HG02981 (cell line): ENCODE results near the gene MIEF1.

Experiments used
- ATAC-seq: cut with Tn5 transposase; IDR thresholded peaks from one replicate; pipeline ENCODE4 v1.9.1; 2021; ENCODE audit warnings: mild to moderate bottlenecking, moderate library complexity; ENCODE audit not compliant: unreplicated experiment

Gene MIEF1

DNA sequence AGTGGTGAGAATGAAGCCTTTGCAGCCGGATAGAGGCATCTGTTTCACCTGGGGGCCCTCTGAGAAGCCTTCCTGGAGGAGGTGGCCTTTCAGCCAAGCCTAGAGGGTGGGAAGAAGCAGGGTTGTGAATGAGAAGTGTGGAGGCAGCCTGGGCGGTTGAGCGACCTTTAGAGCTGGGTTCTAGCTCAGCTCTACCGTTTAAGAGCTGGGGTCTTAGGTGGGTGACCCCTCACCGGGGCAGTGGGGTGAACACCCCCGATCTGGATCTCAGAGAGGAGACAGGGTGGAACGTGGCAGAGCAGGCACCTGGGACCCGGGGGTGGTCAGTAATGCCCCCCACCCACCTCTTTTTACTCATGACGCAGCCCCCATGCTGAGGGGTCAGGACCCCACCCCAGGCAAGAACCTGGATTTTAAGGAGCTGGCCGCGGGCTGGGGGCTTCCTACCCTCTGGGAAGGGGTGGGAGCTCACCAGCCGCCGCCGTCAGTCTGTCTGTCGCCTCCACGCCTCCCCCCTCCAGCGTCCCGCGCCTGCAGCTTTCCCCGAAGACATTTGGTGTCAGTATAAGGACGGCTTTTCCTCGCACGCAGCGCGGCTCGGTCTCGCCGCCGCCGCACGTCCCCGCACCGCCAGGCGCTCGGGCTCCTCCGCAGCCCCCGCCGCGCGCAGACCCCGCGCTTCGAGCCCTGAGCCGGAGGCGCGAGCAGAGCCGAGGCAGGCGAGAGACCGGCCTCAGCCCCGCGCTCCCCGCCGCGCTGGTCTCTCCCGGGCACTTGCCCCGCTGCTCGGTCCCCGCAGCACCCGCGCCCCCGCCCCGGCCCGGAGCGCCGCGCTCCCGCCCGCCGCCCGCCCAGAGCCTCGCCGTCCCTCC is 55.1 kb downstream of the MIEF1 start:
- ATAC-seq: no peak

DNA sequence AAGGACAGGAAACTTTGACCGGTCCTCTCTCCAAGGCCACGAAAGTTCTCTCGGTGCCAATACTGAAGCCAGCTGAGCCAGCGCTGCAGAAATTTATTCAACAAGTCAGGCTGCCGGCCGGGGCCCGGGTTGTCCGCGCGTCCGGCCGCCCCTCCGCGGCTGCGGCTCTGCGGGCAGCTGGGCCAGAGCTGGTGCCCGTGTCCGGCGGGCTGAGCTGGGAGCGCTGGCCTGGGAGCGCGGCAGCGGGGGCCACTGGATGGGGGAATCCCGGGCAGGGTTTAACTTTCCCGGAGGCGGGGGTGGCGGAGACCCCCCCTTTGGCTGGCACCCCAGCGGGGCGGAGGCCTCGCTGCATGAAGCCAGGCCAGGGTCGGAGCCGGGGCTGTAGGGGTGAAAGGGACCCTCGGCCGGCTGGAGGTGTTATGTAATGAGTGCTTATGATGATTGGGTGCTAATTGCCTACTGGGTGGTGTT is 56.2 kb downstream of the MIEF1 start:
- no peak for ATAC-seq

GRCh38 chr22:39558950-39559349 is 56.9 kb downstream of the MIEF1 start:
- ATAC-seq: no peak

- no peak for ATAC-seq
Measured at GRCh38 chr22:39559456-39560105, 57.5 kb downstream of the MIEF1 start.

DNA sequence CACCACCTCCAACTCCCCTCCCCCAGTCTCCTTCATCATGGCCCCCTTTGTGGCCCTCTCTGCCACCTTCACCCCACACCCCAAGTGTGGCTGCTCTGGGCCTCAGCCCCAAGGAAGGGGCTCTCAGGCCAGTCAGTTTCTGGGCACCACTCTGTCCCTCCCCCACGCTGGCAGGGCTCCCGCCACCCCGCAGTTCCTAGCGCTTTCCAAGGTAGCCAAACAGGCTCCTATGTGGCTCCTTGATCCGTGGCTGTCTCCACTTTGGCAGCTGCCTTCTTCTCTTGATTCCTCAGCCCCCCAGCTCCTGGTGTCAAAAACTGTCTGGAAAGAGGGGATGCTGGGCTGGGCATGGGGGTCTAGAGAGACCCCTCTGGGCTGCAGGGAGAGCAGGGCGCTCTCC is 58.0 kb downstream of the MIEF1 start:
- ATAC-seq: no peak

GRCh38 chr22:39562839-39563489 is 60.9 kb downstream of the MIEF1 start:
- ATAC-seq: no peak

DNA sequence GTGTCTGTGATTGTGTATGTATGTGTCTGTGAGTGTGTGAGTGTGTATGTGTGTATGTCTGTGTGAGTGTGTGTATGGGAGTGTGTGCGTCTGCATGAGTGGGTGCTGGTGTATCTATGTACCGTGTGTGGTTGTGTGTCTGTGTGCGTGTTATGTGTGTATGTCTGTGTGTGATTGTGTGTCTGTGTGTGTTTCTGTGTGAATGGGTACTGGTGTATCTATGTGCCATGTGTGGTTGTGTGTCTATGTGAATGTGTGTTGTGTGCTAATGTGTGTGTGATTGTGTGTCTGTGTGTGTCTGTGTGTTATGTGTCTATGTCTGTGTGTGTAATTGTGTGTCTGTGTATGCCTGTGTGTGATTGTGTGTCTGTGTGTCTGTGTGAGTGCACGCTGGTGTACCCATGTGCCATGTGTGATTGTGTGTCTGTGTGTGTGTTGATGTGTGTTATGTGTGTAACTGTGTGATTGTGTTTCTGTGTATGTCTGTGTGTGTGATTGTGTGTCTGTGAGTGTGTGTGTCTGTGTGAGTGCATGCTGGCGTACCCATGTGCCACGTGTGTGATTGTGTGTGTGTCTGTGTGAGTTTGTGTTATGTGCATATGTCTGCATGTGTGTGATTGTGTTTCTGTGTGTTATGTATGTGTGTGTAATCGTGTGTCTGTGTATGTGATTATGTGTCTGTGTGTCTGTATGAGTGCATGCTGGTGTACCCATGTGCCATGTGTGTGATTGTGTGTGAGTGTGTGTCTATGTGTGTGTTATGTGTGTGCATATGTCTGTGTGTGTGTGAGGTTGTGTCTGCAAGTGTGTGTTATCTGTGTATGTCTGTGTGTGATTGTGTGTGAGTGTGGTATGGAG is 61.7 kb downstream of the MIEF1 start:
- ATAC-seq: no peak

DNA sequence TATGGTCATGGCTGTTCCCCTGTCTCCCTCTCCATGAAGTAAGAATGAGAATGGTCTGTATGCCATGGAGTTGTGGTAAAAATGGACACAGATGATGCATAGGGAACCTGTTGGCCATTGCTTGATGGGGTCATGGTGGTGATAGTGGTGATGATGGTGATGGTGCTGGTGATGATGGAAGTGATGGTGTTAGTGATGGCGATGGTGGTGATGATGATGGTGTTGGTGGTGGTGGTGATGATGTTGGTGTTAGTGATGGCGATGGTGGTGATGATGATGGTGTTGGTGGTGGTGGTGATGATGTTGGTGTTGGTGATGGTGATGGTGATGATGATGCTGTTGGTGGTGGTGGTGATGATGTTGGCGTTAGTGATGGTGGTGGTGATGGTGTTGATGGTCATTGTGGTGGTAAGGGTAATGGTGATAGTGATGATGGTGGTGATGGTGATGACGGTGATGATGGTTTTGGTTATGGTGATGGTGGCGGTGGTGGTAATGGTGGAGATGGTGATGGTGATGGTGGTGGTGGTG is 63.4 kb downstream of the MIEF1 start:
- no peak for ATAC-seq

DNA sequence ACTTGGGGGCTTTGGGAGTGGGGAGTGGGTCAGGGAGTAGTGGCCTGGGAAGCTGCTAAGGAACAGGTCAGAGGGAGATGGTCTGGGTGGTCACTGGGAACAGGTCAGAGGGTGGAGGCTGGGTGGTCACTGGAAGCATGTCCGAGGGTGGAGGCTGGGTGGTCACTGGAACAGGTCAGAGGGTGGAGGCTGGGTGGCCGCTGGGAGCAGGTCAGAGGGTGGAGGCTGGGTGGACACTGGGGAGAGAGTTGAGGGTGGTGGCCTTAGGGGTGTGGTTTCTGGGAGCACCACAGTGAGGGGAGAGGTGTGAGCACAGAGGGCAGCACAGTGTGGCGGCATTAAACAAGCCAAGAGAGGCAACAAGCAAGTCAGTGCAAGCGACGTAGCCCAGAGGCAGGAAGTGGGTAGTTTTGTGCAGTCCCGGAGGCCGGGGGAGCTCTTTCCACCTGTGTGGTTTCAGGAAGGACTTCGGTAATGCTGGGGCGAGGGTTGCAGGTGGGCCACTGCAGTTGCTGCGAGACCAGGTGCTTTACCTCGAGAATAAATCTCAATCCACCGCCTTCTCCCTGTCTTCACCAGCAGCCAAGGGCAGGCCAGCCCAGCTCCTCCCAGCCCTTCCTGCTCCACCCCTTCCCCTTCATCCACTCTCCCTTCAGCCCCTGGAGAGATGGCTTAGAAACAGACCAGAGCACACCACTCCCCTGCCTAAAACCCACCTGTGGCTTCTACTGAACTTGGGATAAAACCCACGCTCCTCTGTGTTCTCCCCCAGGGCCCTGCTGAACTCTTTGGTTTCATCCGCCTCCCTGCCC is 65.3 kb downstream of the MIEF1 start:
- no peak for ATAC-seq
